ENCODE results near the gene NKD2. TPM values are rescaled to one million over a fixed set of nuclear protein-coding genes. Genes with fewer than 3 reads are reported as not detected.

Gene NKD2
- total and polyA plus RNA-seq, 2 experiments from 2014 or later = not detected

- no peak overlapping the region for H3K4me3 ChIP-seq
- H3K27ac ChIP-seq = no peak overlapping the region
- H3K9ac ChIP-seq = no peak overlapping the region
- peaks cover 10% of the 10 kb centered on the region for H3K4me1 ChIP-seq (ENCODE audit: insufficient read depth)
- no peaks in the 10 kb centered on the region for H4K20me1 ChIP-seq (ENCODE audit: insufficient read depth)
- no peak overlapping the region for H3K4me2 ChIP-seq (ENCODE audit: unreplicated experiment)
- no peaks in the 10 kb centered on the region for H3K36me3 ChIP-seq (ENCODE audit: low read depth)
- in situ Hi-C loops (cut with MboI) = no loop called here
- H3K27me3 ChIP-seq (replicated peaks; ENCODE audit: insufficient read depth) = peaks cover 17% of the 10 kb centered on the region
- H3K9me2 ChIP-seq (ENCODE audit: insufficient read depth) = no peaks in the 10 kb centered on the region
- no peaks in the 10 kb centered on the region for H3K9me3 ChIP-seq (ENCODE audit: low read depth)
- DNase-seq = no peak
- H3K79me2 ChIP-seq (ENCODE audit: insufficient read depth) = no peaks in the 10 kb centered on the region
- H2AFZ ChIP-seq = no peak overlapping the region
- WGBS, 2 experiments (ENCODE audit: low coverage in 1 of 2, low lambda C conversion rate in 2 of 2, missing lambda C conversion rate in 2 of 2) = 83 to 86% methylated on average over 27 to 28 of the region's 29 CpGs
- TF ChIP-seq EZH2phosphoT487 (IDR thresholded peaks at IDR 0.05; ENCODE audit: insufficient read depth, low read depth) (no peak), EZH2 (IDR thresholded peaks at IDR 0.05; ENCODE audit: insufficient read depth, poor library complexity, severe bottlenecking) (no peak)
- peaks cover 10% of the 10 kb centered on the region for H3F3A ChIP-seq (ENCODE audit: insufficient read depth)
Observed at GRCh38 chr5:976849-977751, 31.5 kb upstream of the NKD2 start.

- 9% methylated on average over 16 of the region's 16 CpGs for WGBS, 2 experiments (ENCODE audit: low coverage in 1 of 2, low lambda C conversion rate in 2 of 2, missing lambda C conversion rate in 2 of 2)
- Histone ChIP-seq H3F3A (ENCODE audit: insufficient read depth) (peaks cover 10% of the 10 kb centered on the region), H3K27me3 (replicated peaks; ENCODE audit: insufficient read depth) (peaks cover 10% of the 10 kb centered on the region), H3K79me2 (ENCODE audit: insufficient read depth) (no peaks in the 10 kb centered on the region), H3K4me2 (ENCODE audit: unreplicated experiment) (no peak overlapping the region), H3K9me3 (ENCODE audit: low read depth) (no peaks in the 10 kb centered on the region), H3K4me1 (ENCODE audit: insufficient read depth) (peaks cover 10% of the 10 kb centered on the region), H2AFZ (no peak overlapping the region), H3K9me2 (ENCODE audit: insufficient read depth) (no peaks in the 10 kb centered on the region), H3K9ac (no peak overlapping the region), H3K27ac (no peak overlapping the region), H4K20me1 (ENCODE audit: insufficient read depth) (no peaks in the 10 kb centered on the region), H3K36me3 (ENCODE audit: low read depth) (no peaks in the 10 kb centered on the region), H3K4me3 (no peak overlapping the region)
- in situ Hi-C loops (cut with MboI) = no loop called here
- no peak for DNase-seq
- TF ChIP-seq EZH2phosphoT487 (IDR thresholded peaks at IDR 0.05; ENCODE audit: insufficient read depth, low read depth) = no peak
Observed at GRCh38 chr5:978054-978453, 30.5 kb upstream of the NKD2 start.

GRCh38 chr5:978693-979092, 29.9 kb upstream of the NKD2 start:
- 87 to 90% methylated on average over 10 of the region's 10 CpGs for WGBS, 2 experiments (ENCODE audit: low coverage in 1 of 2, low lambda C conversion rate in 2 of 2, missing lambda C conversion rate in 2 of 2)
- no peaks in the 10 kb centered on the region for H3K79me2 ChIP-seq (ENCODE audit: insufficient read depth)
- H3K9ac ChIP-seq = no peak overlapping the region
- H3K4me3 ChIP-seq = no peak overlapping the region
- peaks cover 4% of the 10 kb centered on the region; the same call in 1 of the 2 replicates for H3K27me3 ChIP-seq (replicated peaks; ENCODE audit: insufficient read depth)
- H3K4me2 ChIP-seq (ENCODE audit: unreplicated experiment) = no peak overlapping the region
- H3F3A ChIP-seq (ENCODE audit: insufficient read depth) = peaks cover 10% of the 10 kb centered on the region
- H2AFZ ChIP-seq = no peak overlapping the region
- no peaks in the 10 kb centered on the region for H3K9me2 ChIP-seq (ENCODE audit: insufficient read depth)
- no peak overlapping the region for H3K27ac ChIP-seq
- no peaks in the 10 kb centered on the region for H3K36me3 ChIP-seq (ENCODE audit: low read depth)
- no peaks in the 10 kb centered on the region for H3K9me3 ChIP-seq (ENCODE audit: low read depth)
- H4K20me1 ChIP-seq (ENCODE audit: insufficient read depth) = no peaks in the 10 kb centered on the region
- TF ChIP-seq EZH2phosphoT487 (IDR thresholded peaks at IDR 0.05; ENCODE audit: insufficient read depth, low read depth) (no peak), EZH2 (IDR thresholded peaks at IDR 0.05; ENCODE audit: insufficient read depth, poor library complexity, severe bottlenecking) (no peak)
- peaks cover 10% of the 10 kb centered on the region for H3K4me1 ChIP-seq (ENCODE audit: insufficient read depth)
- DNase-seq = no peak
- in situ Hi-C loops (cut with MboI) = no loop called here

GRCh38 chr5:979100-979817, 29.3 kb upstream of the NKD2 start:
- no peaks in the 10 kb centered on the region for H3K9me3 ChIP-seq (ENCODE audit: low read depth)
- H3F3A ChIP-seq (ENCODE audit: insufficient read depth) = peaks cover 10% of the 10 kb centered on the region
- no peak overlapping the region for H2AFZ ChIP-seq
- no peak for TF ChIP-seq EZH2 (IDR thresholded peaks at IDR 0.05; ENCODE audit: insufficient read depth, poor library complexity, severe bottlenecking)
- TF ChIP-seq EZH2phosphoT487 (IDR thresholded peaks at IDR 0.05; ENCODE audit: insufficient read depth, low read depth) = no peak
- in situ Hi-C loops (cut with MboI) = no loop called here
- H3K27ac ChIP-seq = no peak overlapping the region
- H3K79me2 ChIP-seq (ENCODE audit: insufficient read depth) = no peaks in the 10 kb centered on the region
- no peaks in the 10 kb centered on the region for H4K20me1 ChIP-seq (ENCODE audit: insufficient read depth)
- H3K4me2 ChIP-seq (ENCODE audit: unreplicated experiment) = no peak overlapping the region
- peaks cover 10% of the 10 kb centered on the region for H3K4me1 ChIP-seq (ENCODE audit: insufficient read depth)
- no peaks in the 10 kb centered on the region for H3K36me3 ChIP-seq (ENCODE audit: low read depth)
- WGBS, 2 experiments (ENCODE audit: low coverage in 1 of 2, low lambda C conversion rate in 2 of 2, missing lambda C conversion rate in 2 of 2) = 89 to 92% methylated on average over 24 of the region's 24 CpGs
- no peak for DNase-seq
- H3K4me3 ChIP-seq = no peak overlapping the region
- no peaks in the 10 kb centered on the region for H3K9me2 ChIP-seq (ENCODE audit: insufficient read depth)
- peaks cover 4% of the 10 kb centered on the region; the same call in 1 of the 2 replicates for H3K27me3 ChIP-seq (replicated peaks; ENCODE audit: insufficient read depth)
- no peak overlapping the region for H3K9ac ChIP-seq
